SU-DHL-6 (cell line): Measurements from ENCODE around the gene KDM2A.

Source experiments
- H2AFZ ChIP-seq: fragments of 200-600 bp; sonication (generic); 2 replicates; pipeline ENCODE4 v1.6.1; 2014; ENCODE audit warnings: low read depth, mild to moderate bottlenecking, moderate library complexity, mixed read lengths, antibody characterized with exemption, low read length; ENCODE audit not compliant: severe bottlenecking
- H3F3A ChIP-seq: fragments of 200-600 bp; shearing (Covaris generic); 2 replicates; pipeline ENCODE4 v1.6.0; 2016; ENCODE audit warnings: antibody characterized with exemption, mild to moderate bottlenecking; ENCODE audit not compliant: insufficient read depth
- H3K27ac ChIP-seq: fragments of 200-600 bp; sonication (generic); 2 replicates; pipeline ENCODE4 v1.5.1; 2016; ENCODE audit warnings: low read depth, mild to moderate bottlenecking, low read length, moderate library complexity, mixed read lengths
- H3K27me3 ChIP-seq: fragments of 200-600 bp; sonication (generic), shearing (Covaris generic); 2 replicates; pipeline ENCODE4 v1.6.0; 2014; ENCODE audit warnings: mild to moderate bottlenecking, low read length
- H3K36me3 ChIP-seq: fragments of 200-600 bp; sonication (generic); 2 replicates; pipeline ENCODE4 v1.6.1; 2014; ENCODE audit warnings: mild to moderate bottlenecking, low read length, mixed read lengths
- H3K4me2 ChIP-seq: fragments of 300-600, 200-600 bp; shearing (Covaris generic), sonication (generic); 2 replicates; pipeline ENCODE4 v1.6.0; 2014; ENCODE audit warnings: low read length, low read depth, mild to moderate bottlenecking; ENCODE audit not compliant: poor library complexity, severe bottlenecking
- H3K4me3 ChIP-seq: fragments of 200-600 bp; sonication (generic); 2 replicates; pipeline ENCODE4 v1.5.1; 2014; ENCODE audit warnings: antibody characterized with exemption, low read length, mild to moderate bottlenecking, mixed read lengths; ENCODE audit not compliant: insufficient read depth, poor library complexity, severe bottlenecking
- H3K79me2 ChIP-seq: fragments of 200-600 bp; sonication (generic); 2 replicates; pipeline ENCODE4 v1.6.1; 2014; ENCODE audit warnings: mild to moderate bottlenecking, low read length, moderate library complexity; ENCODE audit not compliant: insufficient read depth
- H3K9ac ChIP-seq: fragments of 200-600 bp; sonication (generic); 2 replicates; pipeline ENCODE4 v1.7.0; 2014; ENCODE audit warnings: mild to moderate bottlenecking, low read length
- H3K9me2 ChIP-seq: fragments of 200-600 bp; sonication (generic); replicated peaks from 2 replicates; pipeline ENCODE4 v1.6.1; 2014; ENCODE audit warnings: low read length; ENCODE audit not compliant: insufficient read depth
- H3K9me3 ChIP-seq: fragments of 200-600 bp; sonication (generic); 2 replicates; pipeline ENCODE4 v1.6.1; 2014; ENCODE audit warnings: low read length, mixed read lengths; ENCODE audit not compliant: insufficient read depth
- H4K20me1 ChIP-seq: fragments of 200-600 bp; sonication (generic); 2 replicates; pipeline ENCODE4 v1.6.1; 2014; ENCODE audit warnings: low read depth, mild to moderate bottlenecking, antibody characterized with exemption, low read length, moderate library complexity, mixed read lengths
- EZH2phosphoT487 ChIP-seq: fragments of 200-600 bp; sonication (generic), shearing (Covaris generic); conservative IDR thresholded peaks from 2 replicates; pipeline ENCODE4 v1.6.1; 2018; ENCODE audit warnings: mild to moderate bottlenecking, antibody characterized with exemption, low read length, moderate library complexity, mixed read lengths
- TF ChIP-seq, protein P1 (sequence below): fragments of 200-600 bp; sonication (generic); IDR thresholded peaks from one replicate; pipeline ENCODE4 v1.5.1; 2017; ENCODE audit warnings: antibody characterized with exemption, mild to moderate bottlenecking, low read length, moderate library complexity; ENCODE audit not compliant: insufficient read depth, poor library complexity, severe bottlenecking

Gene KDM2A

DNA sequence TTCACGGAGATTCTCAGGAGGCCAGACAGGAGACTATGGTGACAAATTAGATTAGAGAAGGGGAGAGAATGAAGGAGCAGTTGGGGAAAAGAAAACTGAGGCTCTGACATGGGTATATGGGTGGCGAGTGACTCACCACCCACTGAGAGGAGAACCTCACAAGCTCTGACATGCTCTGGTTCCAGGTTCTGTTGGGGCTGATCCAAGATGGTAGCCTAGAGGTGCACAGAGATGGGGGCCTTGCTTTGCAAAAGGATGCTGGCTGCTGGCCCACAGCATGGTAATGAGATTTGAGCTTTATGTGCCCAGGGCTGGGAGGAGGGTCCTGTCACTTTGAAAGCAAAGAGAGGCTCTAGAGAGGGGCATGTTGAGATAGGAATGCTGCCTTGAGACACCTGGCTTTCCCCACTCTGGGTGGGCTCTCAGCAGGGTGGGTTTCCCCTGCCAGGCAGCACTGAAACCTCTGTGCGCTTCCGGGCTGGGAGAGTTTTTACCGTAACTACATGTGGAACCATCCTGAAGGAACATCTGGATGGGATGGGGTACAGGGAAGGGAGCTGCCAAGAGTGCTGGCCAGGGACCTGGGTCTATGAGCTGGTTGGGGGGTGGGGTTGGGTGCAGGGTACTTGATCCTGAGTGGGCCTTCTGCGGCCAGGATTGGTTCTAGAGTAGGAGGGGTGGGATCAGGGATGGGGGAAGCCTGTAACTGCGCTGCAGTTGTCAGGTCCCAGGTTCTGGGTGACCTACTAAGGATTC is 146.0 kb downstream of the KDM2A start:
- Histone ChIP-seq H3K27me3 (no peaks in the 10 kb centered on the region), H3K9me3 (no peaks in the 10 kb centered on the region), H4K20me1 (no peaks in the 10 kb centered on the region), H3K9me2 (no peaks in the 10 kb centered on the region), H3K9ac (no peak overlapping the region), H3K27ac (no peak overlapping the region), H3K36me3 (no peaks in the 10 kb centered on the region), H3K4me2 (no peak overlapping the region), H3K79me2 (peaks cover 33% of the 10 kb centered on the region), H2AFZ (no peak overlapping the region), H3K4me3 (no peak overlapping the region), H3F3A (peaks cover 19% of the 10 kb centered on the region)
- TF ChIP-seq, protein P1, sequence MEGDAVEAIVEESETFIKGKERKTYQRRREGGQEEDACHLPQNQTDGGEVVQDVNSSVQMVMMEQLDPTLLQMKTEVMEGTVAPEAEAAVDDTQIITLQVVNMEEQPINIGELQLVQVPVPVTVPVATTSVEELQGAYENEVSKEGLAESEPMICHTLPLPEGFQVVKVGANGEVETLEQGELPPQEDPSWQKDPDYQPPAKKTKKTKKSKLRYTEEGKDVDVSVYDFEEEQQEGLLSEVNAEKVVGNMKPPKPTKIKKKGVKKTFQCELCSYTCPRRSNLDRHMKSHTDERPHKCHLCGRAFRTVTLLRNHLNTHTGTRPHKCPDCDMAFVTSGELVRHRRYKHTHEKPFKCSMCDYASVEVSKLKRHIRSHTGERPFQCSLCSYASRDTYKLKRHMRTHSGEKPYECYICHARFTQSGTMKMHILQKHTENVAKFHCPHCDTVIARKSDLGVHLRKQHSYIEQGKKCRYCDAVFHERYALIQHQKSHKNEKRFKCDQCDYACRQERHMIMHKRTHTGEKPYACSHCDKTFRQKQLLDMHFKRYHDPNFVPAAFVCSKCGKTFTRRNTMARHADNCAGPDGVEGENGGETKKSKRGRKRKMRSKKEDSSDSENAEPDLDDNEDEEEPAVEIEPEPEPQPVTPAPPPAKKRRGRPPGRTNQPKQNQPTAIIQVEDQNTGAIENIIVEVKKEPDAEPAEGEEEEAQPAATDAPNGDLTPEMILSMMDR: no peak
- no peak for TF ChIP-seq EZH2phosphoT487

DNA sequence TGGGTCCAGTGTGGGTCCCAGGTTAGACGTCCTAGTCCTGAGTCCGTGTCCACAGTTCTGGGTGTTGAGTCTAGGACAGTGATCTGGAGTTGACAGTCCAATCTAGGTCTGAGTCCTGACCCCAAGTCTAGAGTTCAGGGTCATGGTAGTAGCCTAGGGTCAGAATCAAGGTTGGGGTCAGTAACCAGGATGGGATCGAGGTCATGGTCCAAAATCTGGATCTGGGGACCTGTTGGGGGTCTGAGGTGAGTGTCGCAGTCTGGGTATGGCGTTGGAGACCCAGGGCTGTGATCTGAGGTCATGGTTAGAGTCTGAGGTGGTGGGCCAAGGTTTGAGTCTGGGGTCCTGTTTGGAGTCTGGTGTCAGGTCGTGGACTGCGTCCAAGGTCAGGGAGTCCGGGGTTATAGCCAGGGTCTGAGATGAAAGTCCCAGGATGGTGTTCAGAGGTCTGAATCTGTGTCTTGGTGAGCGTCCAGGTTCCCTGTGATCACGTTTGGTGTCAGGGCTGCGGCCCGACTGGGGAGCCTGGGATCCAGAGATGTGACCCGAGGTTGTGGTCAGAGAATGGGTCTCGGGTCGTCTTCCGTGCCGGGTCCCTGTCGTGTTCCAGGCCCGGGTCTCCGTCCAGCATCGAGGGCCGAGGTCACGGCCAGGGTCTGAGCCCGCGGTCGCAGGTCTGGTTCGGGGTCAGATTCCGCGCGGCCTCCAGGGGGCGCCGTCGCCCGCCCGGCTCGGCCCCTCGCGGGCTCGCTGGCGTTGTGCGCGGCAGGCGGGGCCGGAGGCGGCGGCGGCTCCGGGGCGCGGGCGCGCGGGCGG is 146.8 kb downstream of the KDM2A start:
- H3K9me3 ChIP-seq: no peaks in the 10 kb centered on the region
- no peak overlapping the region for H3K4me3 ChIP-seq
- H2AFZ ChIP-seq: no peak overlapping the region
- H3K36me3 ChIP-seq: no peaks in the 10 kb centered on the region
- H3K79me2 ChIP-seq: peaks cover 41% of the 10 kb centered on the region
- H3K9ac ChIP-seq: peak overlapping the region; percentile 36; the same call in 1 of the 2 replicates
- no peaks in the 10 kb centered on the region for H4K20me1 ChIP-seq
- no peaks in the 10 kb centered on the region for H3K27me3 ChIP-seq
- no peaks in the 10 kb centered on the region for H3K9me2 ChIP-seq
- peak overlapping the region; percentile 38 for H3K4me2 ChIP-seq
- TF ChIP-seq, protein P1: peak; percentile 41
- no peak for TF ChIP-seq EZH2phosphoT487
- peaks cover 27% of the 10 kb centered on the region for H3F3A ChIP-seq
- no peak overlapping the region for H3K27ac ChIP-seq

GRCh38 chr11:67266449-67267187 is 147.6 kb downstream of the KDM2A start, which contains the start of gene GRK2:
GRK2 (plus strand) TSS chr11:67266473; CDS start chr11:67266700, 227 bp downstream.
- Histone ChIP-seq H3K9me3 (no peaks in the 10 kb centered on the region), H3K4me3 (peak within 1 kb of the TSS; percentile 65), H3K36me3 (no peaks in the 10 kb centered on the region), H4K20me1 (no peaks in the 10 kb centered on the region), H3K9ac (peak within 1 kb of the TSS; percentile 97), H3K27me3 (no peaks in the 10 kb centered on the region), H3K9me2 (no peaks in the 10 kb centered on the region), H3K27ac (peak within 1 kb of the TSS; percentile 93), H3K4me2 (peak within 1 kb of the TSS; percentile 58), H2AFZ (no peak within 1 kb of the TSS), H3K79me2 (peaks cover 48% of the 10 kb centered on the region), H3F3A (peaks cover 28% of the 10 kb centered on the region)
- TF ChIP-seq, protein P1: no peak
- no peak for TF ChIP-seq EZH2phosphoT487
